ENCODE measurements around the gene ZNF462.

ZNF462 gene

GRCh38 chr9:106913276-106913675 lies 50.3 kb downstream of the ZNF462 start:
- Histone ChIP-seq H3K79me2 (ENCODE audit: insufficient read depth, low read length) (peaks cover 13% of the 10 kb centered on the region), H4K20me1 (ENCODE audit: insufficient read depth, low read length, poor library complexity, severe bottlenecking) (no peaks in the 10 kb centered on the region), H2AFZ (ENCODE audit: low read length) (no peak overlapping the region), H3K27me3 (ENCODE audit: insufficient read depth, low read length, poor library complexity, severe bottlenecking) (no peaks in the 10 kb centered on the region), H3K36me3 (ENCODE audit: insufficient read depth, low read length) (no peaks in the 10 kb centered on the region), H3F3A (ENCODE audit: low read depth) (no peaks in the 10 kb centered on the region), H3K4me3 (ENCODE audit: low read length, poor library complexity, severe bottlenecking) (no peak overlapping the region), H3K9me2 (replicated peaks; ENCODE audit: low read depth, low read length) (no peaks in the 10 kb centered on the region), H3K4me2 (ENCODE audit: low read depth, low read length, poor library complexity, severe bottlenecking) (no peak overlapping the region), H3K9me3 (ENCODE audit: insufficient read depth, low read depth, low read length) (no peaks in the 10 kb centered on the region), H3K9ac (ENCODE audit: low read depth, low read length, poor library complexity, severe bottlenecking) (no peak overlapping the region), H3K4me1 (ENCODE audit: insufficient read depth, low read length, poor library complexity, severe bottlenecking) (no peaks in the 10 kb centered on the region)
- no peak for TF ChIP-seq EZH2phosphoT487 (IDR thresholded peaks at IDR 0.05; ENCODE audit: borderline replicate concordance)
- no peak for TF ChIP-seq CTCF (conservative IDR thresholded peaks at IDR 0.05; ENCODE audit: low read length)

DNA sequence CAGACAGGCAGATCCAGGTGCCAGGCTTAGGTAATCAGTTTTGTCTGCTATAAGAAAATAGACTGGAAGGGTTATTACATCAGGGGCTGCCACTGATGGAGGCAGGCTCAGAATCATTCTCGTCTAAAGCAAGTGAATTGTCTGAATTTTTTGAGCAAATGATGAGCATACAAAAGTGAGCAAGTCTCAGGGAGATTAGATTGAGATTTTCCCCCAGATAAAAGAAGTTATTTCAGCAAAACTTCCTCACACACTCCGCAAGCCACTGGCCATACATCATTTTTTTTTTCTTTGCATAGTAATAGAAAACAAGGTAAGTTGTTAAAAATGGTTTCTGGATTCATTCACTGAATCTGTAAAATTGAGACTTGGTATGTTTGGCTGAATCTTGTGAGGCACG lies 52.9 kb downstream of the ZNF462 start:
- Histone ChIP-seq H4K20me1 (ENCODE audit: insufficient read depth, low read length, poor library complexity, severe bottlenecking) (no peaks in the 10 kb centered on the region), H3K9ac (ENCODE audit: low read depth, low read length, poor library complexity, severe bottlenecking) (no peak overlapping the region), H3K79me2 (ENCODE audit: insufficient read depth, low read length) (peaks cover 8% of the 10 kb centered on the region), H3F3A (ENCODE audit: low read depth) (no peaks in the 10 kb centered on the region), H3K4me2 (ENCODE audit: low read depth, low read length, poor library complexity, severe bottlenecking) (no peak overlapping the region), H3K9me2 (replicated peaks; ENCODE audit: low read depth, low read length) (no peaks in the 10 kb centered on the region), H3K4me3 (ENCODE audit: low read length, poor library complexity, severe bottlenecking) (no peak overlapping the region), H2AFZ (ENCODE audit: low read length) (no peak overlapping the region), H3K27me3 (ENCODE audit: insufficient read depth, low read length, poor library complexity, severe bottlenecking) (no peaks in the 10 kb centered on the region), H3K9me3 (ENCODE audit: insufficient read depth, low read depth, low read length) (no peaks in the 10 kb centered on the region), H3K36me3 (ENCODE audit: insufficient read depth, low read length) (no peaks in the 10 kb centered on the region), H3K4me1 (ENCODE audit: insufficient read depth, low read length, poor library complexity, severe bottlenecking) (peaks cover 4% of the 10 kb centered on the region)
- TF ChIP-seq EZH2phosphoT487 (IDR thresholded peaks at IDR 0.05; ENCODE audit: borderline replicate concordance): no peak
- TF ChIP-seq CTCF (conservative IDR thresholded peaks at IDR 0.05; ENCODE audit: low read length): no peak

DNA sequence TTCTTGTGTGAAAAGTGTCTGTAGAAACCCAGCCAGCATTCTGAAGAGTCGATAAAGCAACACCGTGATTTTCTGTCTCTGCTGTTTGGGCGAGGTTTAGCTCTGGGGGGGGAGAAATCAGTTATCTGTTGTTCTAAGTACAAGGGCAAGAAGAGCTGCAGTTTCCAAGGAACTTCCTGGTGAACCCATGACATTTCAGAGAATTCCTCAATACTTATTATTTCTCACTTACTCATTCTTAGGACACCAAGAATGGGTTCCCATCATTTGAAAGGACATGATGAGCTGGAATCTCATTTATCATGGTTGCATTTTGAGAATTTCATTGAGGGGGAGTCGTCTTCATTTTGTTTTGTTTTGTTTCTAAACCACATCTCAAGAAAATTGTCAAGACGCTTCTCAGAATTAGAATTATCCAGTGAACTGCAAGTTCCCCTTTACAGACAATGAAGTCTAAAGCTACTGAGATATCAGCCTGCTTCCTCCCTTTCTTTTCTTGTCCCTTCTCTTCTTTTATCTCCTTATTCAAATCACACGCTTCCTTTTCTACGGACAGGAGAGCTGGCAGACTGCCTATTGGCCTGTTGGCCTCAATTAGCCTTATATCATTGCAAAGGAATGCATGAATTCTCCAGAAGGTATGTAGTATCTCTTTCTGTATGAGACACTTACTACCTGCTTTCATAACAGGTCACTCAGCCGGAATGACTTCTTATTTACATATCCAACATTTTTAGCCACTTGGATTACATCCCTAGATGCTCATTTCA lies 53.7 kb downstream of the ZNF462 start:
- Histone ChIP-seq H3K79me2 (ENCODE audit: insufficient read depth, low read length) (peaks cover 8% of the 10 kb centered on the region), H3F3A (ENCODE audit: low read depth) (no peaks in the 10 kb centered on the region), H3K4me2 (ENCODE audit: low read depth, low read length, poor library complexity, severe bottlenecking) (no peak overlapping the region), H3K9ac (ENCODE audit: low read depth, low read length, poor library complexity, severe bottlenecking) (no peak overlapping the region), H3K27me3 (ENCODE audit: insufficient read depth, low read length, poor library complexity, severe bottlenecking) (no peaks in the 10 kb centered on the region), H3K9me2 (replicated peaks; ENCODE audit: low read depth, low read length) (no peaks in the 10 kb centered on the region), H3K36me3 (ENCODE audit: insufficient read depth, low read length) (no peaks in the 10 kb centered on the region), H4K20me1 (ENCODE audit: insufficient read depth, low read length, poor library complexity, severe bottlenecking) (no peaks in the 10 kb centered on the region), H3K4me1 (ENCODE audit: insufficient read depth, low read length, poor library complexity, severe bottlenecking) (peaks cover 9% of the 10 kb centered on the region), H2AFZ (ENCODE audit: low read length) (no peak overlapping the region), H3K4me3 (ENCODE audit: low read length, poor library complexity, severe bottlenecking) (no peak overlapping the region), H3K9me3 (ENCODE audit: insufficient read depth, low read depth, low read length) (no peaks in the 10 kb centered on the region)
- TF ChIP-seq EZH2phosphoT487 (IDR thresholded peaks at IDR 0.05; ENCODE audit: borderline replicate concordance) (no peak), CTCF (conservative IDR thresholded peaks at IDR 0.05; ENCODE audit: low read length) (no peak)

Measured in Loucy (cell line).